Activated B cell treated with CpG ODN at 0.5 μM for 24 hours (primary cell): ENCODE results near the gene MPC1. TPM values are rescaled to one million over a fixed set of nuclear protein-coding genes. Genes with fewer than 3 reads are reported as not detected.
A peak's percentile ranks its signal among the peaks of the same experiment; 100 is the strongest.

Experiments
- ATAC-seq: fragments of 200-7000 bp; cut with Tn5 transposase; one replicate; pipeline ENCODE4 v1.10.0; 2021; ENCODE audit warnings: low read depth, mild to moderate bottlenecking, moderate library complexity
- CTCF ChIA-PET: fragments of 350-600 bp; sonication (Branson Sonifier 250); formaldehyde crosslinking; loops from one replicate; lab custom pipeline; 2021; ENCODE audit warnings: antibody characterized with exemption; lab: Charles Lee
- POLR2A ChIA-PET: fragments of 350-600 bp; sonication (Branson Sonifier 250); formaldehyde crosslinking; loops from one replicate; lab custom pipeline; 2021; ENCODE audit warnings: antibody characterized with exemption; lab: Charles Lee
- DNase-seq: peaks from one replicate; pipeline ENCODE4 v3.0.0; 2022
- H3K27ac Mint-ChIP-seq: one replicate; pipeline ENCODE4 v1.8.0; 2020; ENCODE audit warnings: mixed read lengths
- H3K27me3 Mint-ChIP-seq: one replicate; pipeline ENCODE4 v1.8.0; 2021; ENCODE audit warnings: mixed read lengths
- H3K36me3 Mint-ChIP-seq: one replicate; pipeline ENCODE4 v1.8.0; 2021; ENCODE audit warnings: low read depth, mixed read lengths
- H3K4me1 Mint-ChIP-seq: one replicate; pipeline ENCODE4 v1.8.0; 2021; ENCODE audit warnings: mixed read lengths
- H3K4me3 Mint-ChIP-seq: one replicate; pipeline ENCODE4 v1.8.0; 2020; ENCODE audit warnings: mild to moderate bottlenecking, mixed read lengths
- H3K9me3 Mint-ChIP-seq: one replicate; pipeline ENCODE4 v1.8.0; 2020; ENCODE audit warnings: mixed read lengths
- CTCF ChIP-seq: fragments of 200-600 bp; IDR thresholded peaks from one replicate; pipeline ENCODE4 v1.8.0; 2022; ENCODE audit warnings: antibody characterized with exemption, mild to moderate bottlenecking
- intact Hi-C: fragments of 100-400 bp; cut with micrococcal nuclease; formaldehyde crosslinking; loops from one replicate; pipeline ENCODE4 v1.15.1; 2024
- total RNA-seq: library from RNA; stranded (reverse); gene quantifications from 2 replicates; pipeline ENCODE4 v1.2.3, GENCODE V29; 2022

The MPC1 gene
- total RNA-seq, 1 donor from 2014 or later, result 17.3 TPM

- peak overlapping the region; percentile 92 for H3K4me3 Mint-ChIP-seq
- DNase-seq, result no peak
- peaks cover 15% of the 10 kb centered on the region for H3K4me1 Mint-ChIP-seq
- H3K9me3 Mint-ChIP-seq, result no peaks in the 10 kb centered on the region
- no peaks in the 10 kb centered on the region for H3K27me3 Mint-ChIP-seq
- ATAC-seq, result peak; percentile 6
- ChIA-PET POLR2A (no interaction called here), CTCF (no interaction called here)
- intact Hi-C loops, result loop anchor here (2.0 to 5.0 kb wide), 2 partner anchors 206 to 730 kb away; no protein-coding TSS in a partner anchor
- H3K27ac Mint-ChIP-seq, result peak overlapping the region; percentile 76
- peaks cover 2% of the 10 kb centered on the region for H3K36me3 Mint-ChIP-seq
- TF ChIP-seq CTCF, result no peak
These were observed 224 bp downstream of the MPC1 start for GRCh38 chr6:166382500-166382932.

- Mint-ChIP-seq H3K9me3 (no peaks in the 10 kb centered on the region), H3K4me3 (peak overlapping the region; percentile 92), H3K36me3 (peaks cover 2% of the 10 kb centered on the region), H3K4me1 (peaks cover 15% of the 10 kb centered on the region), H3K27ac (peak overlapping the region; percentile 76), H3K27me3 (no peaks in the 10 kb centered on the region)
- TF ChIP-seq CTCF, result no peak
- ChIA-PET POLR2A (interaction anchor here (0.6 to 2.1 kb wide), 6 partner anchors 30 to 245 kb away, joined by 3 to 33 read pairs (median 3); partner anchors contain the start of genes RPS6KA2 and SFT2D1), CTCF (interaction anchor here (0.7 to 3.0 kb wide), 17 partner anchors 10 to 245 kb away, joined by 3 to 32 read pairs (median 4); partner anchors contain the start of gene SFT2D1)
- ATAC-seq, result peak; percentile 23
- intact Hi-C loops, result loop anchor here (1.0 to 5.0 kb wide), 4 partner anchors 69 to 730 kb away; no protein-coding TSS in a partner anchor
- DNase-seq, result peak; percentile 72
These were observed 824 bp downstream of the MPC1 start for GRCh38 chr6:166381733-166382499.

GRCh38 chr6:166381381-166381732 lies 1.4 kb downstream of the MPC1 start:
- no peak for ATAC-seq
- Mint-ChIP-seq H3K27me3 (no peaks in the 10 kb centered on the region), H3K9me3 (no peaks in the 10 kb centered on the region), H3K4me3 (peak overlapping the region; percentile 92), H3K4me1 (peaks cover 15% of the 10 kb centered on the region), H3K27ac (peak overlapping the region; percentile 76), H3K36me3 (peaks cover 2% of the 10 kb centered on the region)
- DNase-seq, result no peak
- ChIA-PET POLR2A (interaction anchor here (0.6 to 2.1 kb wide), 7 partner anchors 30 to 246 kb away, joined by 3 to 33 read pairs (median 3); partner anchors contain the start of gene SFT2D1), CTCF (interaction anchor here (0.7 to 3.0 kb wide), 17 partner anchors 11 to 245 kb away, joined by 3 to 32 read pairs (median 4); partner anchors contain the start of gene SFT2D1)
- intact Hi-C loops, result loop anchor here (1.0 to 5.0 kb wide), 3 partner anchors 68 to 731 kb away; no protein-coding TSS in a partner anchor
- no peak for TF ChIP-seq CTCF

GRCh38 chr6:166379800-166380199 lies 2.9 kb downstream of the MPC1 start:
- H3K27ac Mint-ChIP-seq, result no peak overlapping the region
- intact Hi-C loops, result loop anchor here (5.0 kb wide), 1 partner anchor 733 kb away; no protein-coding TSS in a partner anchor

More at GRCh38 chr6:166379800-166380199, 2.9 kb downstream of the MPC1 start:
- ATAC-seq, result no peak
- no peak for TF ChIP-seq CTCF
- no peaks in the 10 kb centered on the region for H3K9me3 Mint-ChIP-seq
- H3K4me3 Mint-ChIP-seq, result no peak overlapping the region
- peaks cover 2% of the 10 kb centered on the region for H3K36me3 Mint-ChIP-seq
- POLR2A ChIA-PET, result no interaction called here
- H3K4me1 Mint-ChIP-seq, result peaks cover 15% of the 10 kb centered on the region
- CTCF ChIA-PET, result interaction anchor here (0.6 to 3.0 kb wide), 5 partner anchors 20 to 392 kb away, joined by 3 to 32 read pairs (median 14); partner anchors contain the start of gene SFT2D1
- DNase-seq, result no peak
- H3K27me3 Mint-ChIP-seq, result no peaks in the 10 kb centered on the region
